HUES6 (cell line): ENCODE results near the gene ZNF319.
"Not testable (repeated sequence)": the region's sequence is repeated elsewhere in the genome, so short reads cannot be mapped to it uniquely, and the experiment has no call there.

Experiments used
- H3K27ac ChIP-seq: 2 replicates; pipeline ENCODE4 v1.7.0; 2013; ENCODE audit warnings: low read depth, mild to moderate bottlenecking, low read length, inconsistent platforms
- H3K27me3 ChIP-seq: 2 replicates; pipeline ENCODE4 v1.6.1; 2013; ENCODE audit warnings: low read length; ENCODE audit not compliant: control insufficient read depth, insufficient read depth
- H3K36me3 ChIP-seq: 2 replicates; pipeline ENCODE4 v1.6.1; 2013; ENCODE audit warnings: low read length; ENCODE audit not compliant: control insufficient read depth, insufficient read depth
- H3K4me1 ChIP-seq: 2 replicates; pipeline ENCODE4 v1.6.1; 2013; ENCODE audit warnings: low read length; ENCODE audit not compliant: control insufficient read depth, insufficient read depth
- H3K4me3 ChIP-seq: 2 replicates; pipeline ENCODE4 v1.5.1; 2013; ENCODE audit warnings: low read depth, low read length
- H3K9ac ChIP-seq: one replicate; pipeline ENCODE4 v1.6.1; 2013; ENCODE audit warnings: mild to moderate bottlenecking, low read length
- H3K9me3 ChIP-seq: 2 replicates; pipeline ENCODE4 v1.6.1; 2013; ENCODE audit warnings: low read depth, low read length; ENCODE audit not compliant: control insufficient read depth, insufficient read depth

The ZNF319 gene

DNA sequence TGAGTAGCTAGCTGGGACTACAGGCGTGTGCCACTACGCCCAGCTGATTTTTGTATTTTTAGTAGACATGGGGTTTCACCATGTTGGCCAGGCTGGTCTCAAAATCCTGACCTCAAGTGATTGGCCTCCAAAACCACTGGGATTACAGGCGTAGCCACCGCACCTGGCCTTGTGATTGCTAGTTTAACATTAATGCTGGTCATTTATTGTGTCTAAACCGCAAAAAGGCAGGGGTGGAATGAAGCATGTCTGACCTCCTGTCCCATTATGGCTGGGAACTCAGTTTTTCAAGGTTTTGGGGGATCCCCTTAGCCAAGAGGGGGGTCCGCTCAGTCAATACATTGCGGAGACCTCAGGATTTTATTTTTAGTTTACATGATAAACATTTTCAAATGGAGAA is 18.8 kb downstream of the ZNF319 start:
- no peak overlapping the region for H3K9ac ChIP-seq
- peaks cover 6% of the 10 kb centered on the region; the same call in 1 of the 2 replicates for H3K4me1 ChIP-seq

DNA sequence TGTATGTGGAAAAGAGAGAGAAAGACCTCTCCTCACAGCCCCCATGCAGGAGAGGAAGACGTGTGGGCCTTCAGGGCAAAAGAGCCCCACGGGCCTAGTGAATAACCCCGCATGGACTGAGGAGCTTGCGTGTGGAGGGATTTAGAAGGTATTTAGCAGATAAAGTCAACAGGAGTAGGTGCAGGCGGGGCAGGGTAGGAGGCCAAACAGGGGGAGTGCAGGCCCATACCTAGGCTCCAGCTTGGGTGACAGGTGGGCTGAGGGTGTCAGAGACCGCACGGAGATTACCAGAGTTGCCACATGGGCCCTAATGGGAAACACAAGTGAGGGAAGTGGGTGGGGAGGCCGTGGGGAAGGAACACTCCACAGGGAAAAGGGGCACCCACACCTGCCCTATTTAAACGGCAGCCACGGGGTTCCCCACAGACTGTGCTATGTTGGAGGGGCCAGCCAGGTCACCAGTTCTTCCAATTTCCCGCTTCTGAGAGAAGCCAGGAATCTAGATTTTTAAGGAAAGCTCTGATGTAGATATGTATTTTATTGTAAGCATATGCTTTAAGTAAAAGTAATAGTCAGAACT is 21.4 kb downstream of the ZNF319 start:
- no peak overlapping the region for H3K9ac ChIP-seq
- no peaks in the 10 kb centered on the region for H3K9me3 ChIP-seq
- H3K36me3 ChIP-seq, result no peaks in the 10 kb centered on the region
- H3K27me3 ChIP-seq, result peaks cover 5% of the 10 kb centered on the region
- peaks cover 5% of the 10 kb centered on the region; the same call in 1 of the 2 replicates for H3K4me1 ChIP-seq
- H3K4me3 ChIP-seq, result no peak overlapping the region
- no peak overlapping the region for H3K27ac ChIP-seq

More for the DNA sequence above, 18.8 kb downstream of the ZNF319 start:
- H3K9me3 ChIP-seq, result no peaks in the 10 kb centered on the region
- peaks cover 27% of the 10 kb centered on the region for H3K27me3 ChIP-seq
- no peaks in the 10 kb centered on the region for H3K36me3 ChIP-seq
- H3K4me3 ChIP-seq, result no peak overlapping the region
- no peak overlapping the region for H3K27ac ChIP-seq

DNA sequence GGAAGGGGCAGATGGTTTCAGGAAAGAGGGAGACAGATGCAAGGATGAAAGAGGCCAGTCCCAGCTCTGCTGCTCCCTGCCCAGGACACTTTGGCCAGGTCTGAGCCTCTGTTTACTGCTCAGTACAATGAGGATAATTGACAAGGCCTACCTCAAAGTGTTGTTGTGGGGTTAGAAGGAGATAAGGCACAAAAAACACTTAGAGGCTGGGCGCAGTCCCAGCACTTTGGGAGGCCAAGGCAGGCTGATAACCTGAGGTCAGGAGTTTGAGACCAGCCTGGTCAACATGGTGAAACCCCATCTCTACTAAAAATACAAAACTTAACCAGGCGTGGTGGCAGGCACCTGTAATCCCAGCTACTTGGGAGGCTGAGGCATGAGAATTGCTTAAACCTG is 22.4 kb downstream of the ZNF319 start:
- not testable (repeated sequence) for H3K27ac ChIP-seq, H3K36me3 ChIP-seq, H3K9me3 ChIP-seq, H3K27me3 ChIP-seq, H3K4me3 ChIP-seq, H3K4me1 ChIP-seq, H3K9ac ChIP-seq

DNA sequence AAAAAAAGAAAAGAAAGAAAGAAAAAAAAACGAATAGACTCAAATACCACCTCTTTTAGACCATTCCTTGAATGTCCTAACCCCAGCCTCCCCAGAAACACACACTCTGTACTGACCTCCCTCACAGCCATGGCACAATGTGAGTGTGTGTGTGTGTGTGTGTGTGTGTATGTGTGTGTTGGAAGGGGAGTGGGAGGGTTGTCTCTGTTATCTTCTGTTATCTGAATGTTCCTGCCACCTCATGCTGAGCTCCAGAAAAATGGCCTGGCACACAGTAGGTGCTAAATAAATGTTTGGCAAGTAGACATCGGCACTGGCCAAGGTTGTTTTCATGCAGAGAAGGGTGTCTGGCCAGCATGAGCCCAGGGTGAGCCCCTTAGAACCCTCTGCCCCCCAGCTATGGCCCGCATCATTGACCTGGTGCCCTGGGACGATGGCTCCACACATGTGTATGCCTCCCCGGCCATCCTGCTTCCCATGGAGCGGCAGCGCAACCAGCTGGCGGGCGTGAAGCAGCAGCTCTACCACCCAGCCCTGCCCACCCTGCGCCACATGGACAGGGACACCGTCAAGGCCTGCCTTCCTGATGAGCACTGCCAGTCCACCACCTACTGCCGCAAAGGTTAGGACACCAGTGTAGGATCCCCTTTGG is 22.9 kb downstream of the ZNF319 start:
- H3K9ac ChIP-seq, result no peak overlapping the region
- H3K9me3 ChIP-seq, result no peaks in the 10 kb centered on the region
- H3K4me1 ChIP-seq, result peaks cover 5% of the 10 kb centered on the region; the same call in 1 of the 2 replicates
- H3K36me3 ChIP-seq, result no peaks in the 10 kb centered on the region
- H3K4me3 ChIP-seq, result no peak overlapping the region
- no peak overlapping the region for H3K27ac ChIP-seq
- H3K27me3 ChIP-seq, result no peaks in the 10 kb centered on the region

DNA sequence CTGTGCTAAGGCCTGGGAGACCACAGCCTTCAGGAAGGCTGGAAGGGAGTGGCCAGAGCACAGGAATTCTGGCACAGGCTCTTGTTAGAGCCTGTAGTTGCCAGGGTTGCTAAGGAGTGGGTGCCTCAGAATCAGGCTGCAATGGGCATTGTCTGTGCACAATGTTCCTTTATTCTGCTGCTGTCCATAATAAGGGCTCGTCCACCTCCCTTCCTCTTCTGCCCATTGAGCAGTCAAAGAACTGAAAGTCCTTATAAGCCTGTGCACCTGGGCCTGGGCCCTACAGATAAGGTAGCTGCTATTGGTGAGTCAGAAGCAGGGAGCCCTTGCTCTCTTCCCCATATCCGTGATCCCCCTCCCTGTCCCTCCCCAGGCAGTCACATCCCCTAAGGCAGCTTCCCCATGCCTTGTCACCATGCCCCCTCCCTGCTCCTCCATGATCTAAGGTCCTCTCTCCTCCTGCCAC is 24.1 kb downstream of the ZNF319 start:
- Histone ChIP-seq H3K27me3 (no peaks in the 10 kb centered on the region), H3K4me1 (peaks cover 5% of the 10 kb centered on the region; the same call in 1 of the 2 replicates), H3K9me3 (no peaks in the 10 kb centered on the region), H3K27ac (no peak overlapping the region), H3K9ac (no peak overlapping the region), H3K4me3 (no peak overlapping the region), H3K36me3 (no peaks in the 10 kb centered on the region)

DNA sequence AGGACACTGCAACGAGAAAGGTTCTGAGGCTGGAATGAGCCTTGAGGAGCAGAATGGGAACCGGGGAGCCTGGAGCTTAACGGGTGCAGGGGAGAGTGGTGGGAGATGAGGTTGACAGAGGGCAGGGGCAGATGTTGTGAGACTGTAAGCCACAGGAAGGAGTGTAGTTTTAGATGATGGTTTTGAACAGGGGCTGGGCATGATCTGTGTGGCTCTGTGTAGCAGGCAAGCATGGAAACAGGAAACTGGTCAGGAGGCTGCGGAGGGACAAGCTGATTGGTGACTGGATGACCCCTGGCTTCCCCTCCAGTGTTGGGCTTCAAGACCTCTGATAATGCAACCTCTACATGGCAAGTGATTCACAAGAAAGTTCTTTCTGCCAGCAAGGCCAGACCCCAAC is 28.2 kb downstream of the ZNF319 start:
- H3K36me3 ChIP-seq, result no peaks in the 10 kb centered on the region
- H3K9ac ChIP-seq, result no peak overlapping the region
- H3K4me1 ChIP-seq, result peaks cover 5% of the 10 kb centered on the region; the same call in 1 of the 2 replicates
- H3K4me3 ChIP-seq, result no peak overlapping the region
- no peaks in the 10 kb centered on the region for H3K9me3 ChIP-seq
- no peak overlapping the region for H3K27ac ChIP-seq
- no peaks in the 10 kb centered on the region for H3K27me3 ChIP-seq

DNA sequence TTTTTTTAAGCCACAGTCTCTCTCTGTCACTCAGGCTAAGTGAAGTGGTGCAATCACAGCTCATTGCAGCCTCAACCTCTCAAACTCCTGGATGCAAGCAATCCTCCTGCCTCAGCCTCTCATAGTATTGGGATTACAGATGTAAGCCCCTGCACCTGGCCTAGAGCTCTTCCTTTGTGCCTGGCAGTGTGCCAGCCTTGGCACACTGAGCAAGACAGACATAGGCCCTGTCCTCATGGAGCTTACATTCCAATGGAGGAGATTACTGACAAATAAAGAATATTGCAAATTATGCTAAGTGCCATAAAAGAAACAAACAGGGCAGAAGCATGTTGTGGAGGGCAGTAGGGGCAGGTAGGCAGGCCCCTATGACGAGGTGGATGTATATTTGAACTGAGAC is 28.6 kb downstream of the ZNF319 start:
- Histone ChIP-seq H3K4me3 (no peak overlapping the region), H3K27ac (no peak overlapping the region), H3K27me3 (no peaks in the 10 kb centered on the region), H3K4me1 (peaks cover 5% of the 10 kb centered on the region; the same call in 1 of the 2 replicates), H3K9ac (no peak overlapping the region), H3K36me3 (no peaks in the 10 kb centered on the region), H3K9me3 (no peaks in the 10 kb centered on the region)

DNA sequence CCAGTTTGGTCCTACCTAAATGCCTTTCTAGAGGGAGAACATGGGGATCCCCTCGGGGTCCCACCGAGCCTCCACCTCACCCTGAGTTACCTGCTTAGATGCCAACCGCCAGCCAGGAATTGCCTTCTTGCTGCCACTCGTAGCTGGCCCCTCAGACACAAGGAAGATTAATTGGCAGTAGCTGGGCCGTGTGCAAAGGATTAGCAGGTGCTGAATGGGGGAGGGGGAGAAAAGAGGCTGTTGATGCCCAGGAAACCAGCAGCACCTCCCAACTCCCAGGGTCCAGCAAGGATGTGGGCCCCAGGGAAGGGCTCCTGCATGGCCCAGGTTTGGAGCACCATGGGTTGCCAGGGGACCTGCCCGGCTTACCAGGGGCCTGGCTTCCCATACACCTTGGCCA is 29.5 kb downstream of the ZNF319 start, which contains the start of gene CNGB1:
Gene CNGB1, minus strand, starts transcription at position 159 of the 400 bp plus-strand sequence. CDS start 3,842 bp downstream, outside the sequence.
- Histone ChIP-seq H3K4me1 (peaks cover 5% of the 10 kb centered on the region; the same call in 1 of the 2 replicates), H3K4me3 (no peak within 1 kb of the TSS), H3K27me3 (no peaks in the 10 kb centered on the region), H3K27ac (no peak within 1 kb of the TSS), H3K9ac (no peak within 1 kb of the TSS), H3K9me3 (no peaks in the 10 kb centered on the region), H3K36me3 (no peaks in the 10 kb centered on the region)

DNA sequence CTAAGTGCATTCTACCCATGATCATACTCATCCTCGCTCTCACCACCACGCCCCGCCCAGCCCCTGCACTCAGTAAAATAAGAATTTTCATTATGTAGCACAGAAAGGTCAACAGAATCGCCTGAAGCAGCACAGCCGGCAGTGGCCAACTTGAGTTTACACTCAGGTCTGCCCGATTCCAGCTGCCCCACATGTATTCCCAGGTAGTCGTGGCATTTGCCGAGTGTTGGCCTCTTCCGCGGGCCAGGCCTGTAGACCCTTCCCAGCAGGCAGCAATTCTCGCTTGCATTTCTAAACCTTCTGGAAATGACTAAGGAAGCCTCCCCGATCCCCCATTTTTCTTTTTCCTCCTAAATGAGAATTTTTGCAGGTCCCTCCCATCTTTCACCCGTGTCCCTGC is 30.2 kb downstream of the ZNF319 start:
- Histone ChIP-seq H3K27ac (no peak overlapping the region), H3K9me3 (no peaks in the 10 kb centered on the region), H3K36me3 (no peaks in the 10 kb centered on the region), H3K27me3 (no peaks in the 10 kb centered on the region), H3K4me1 (no peaks in the 10 kb centered on the region), H3K4me3 (no peak overlapping the region), H3K9ac (no peak overlapping the region)

DNA sequence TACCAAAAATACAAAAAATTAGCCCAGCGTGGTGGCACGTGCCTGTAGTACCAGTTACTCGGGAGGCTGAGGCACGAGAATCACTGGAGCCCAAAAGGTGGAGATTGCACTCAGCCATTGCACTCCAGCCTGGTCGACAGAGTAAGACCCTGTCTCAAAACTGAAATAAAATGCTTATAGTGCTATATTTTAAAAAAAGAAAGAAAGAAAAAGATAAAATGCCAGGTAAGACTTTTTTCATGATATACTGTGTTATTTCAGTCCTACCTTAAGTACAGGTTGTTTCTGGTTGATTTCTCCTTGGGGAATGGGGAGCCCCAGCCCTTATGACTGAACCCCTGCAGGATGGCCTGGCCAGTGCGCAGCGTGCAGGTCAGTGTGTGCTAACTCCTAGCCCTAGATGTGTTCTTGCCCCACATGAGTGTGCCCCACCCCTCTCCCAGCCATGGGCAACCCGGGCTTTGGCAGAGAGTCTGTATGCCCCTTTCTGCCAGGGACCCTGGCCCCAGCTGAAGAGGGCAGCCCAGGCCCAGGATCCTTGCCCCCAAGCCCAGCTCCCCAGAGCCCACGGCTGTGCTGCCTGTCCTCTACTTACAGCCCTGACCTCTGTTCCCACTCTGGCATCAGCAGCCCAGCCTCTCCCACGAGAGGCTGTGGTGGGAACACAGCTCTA is 30.9 kb downstream of the ZNF319 start:
- Histone ChIP-seq H3K4me3 (no peak overlapping the region), H3K27me3 (no peaks in the 10 kb centered on the region), H3K9ac (no peak overlapping the region)

DNA sequence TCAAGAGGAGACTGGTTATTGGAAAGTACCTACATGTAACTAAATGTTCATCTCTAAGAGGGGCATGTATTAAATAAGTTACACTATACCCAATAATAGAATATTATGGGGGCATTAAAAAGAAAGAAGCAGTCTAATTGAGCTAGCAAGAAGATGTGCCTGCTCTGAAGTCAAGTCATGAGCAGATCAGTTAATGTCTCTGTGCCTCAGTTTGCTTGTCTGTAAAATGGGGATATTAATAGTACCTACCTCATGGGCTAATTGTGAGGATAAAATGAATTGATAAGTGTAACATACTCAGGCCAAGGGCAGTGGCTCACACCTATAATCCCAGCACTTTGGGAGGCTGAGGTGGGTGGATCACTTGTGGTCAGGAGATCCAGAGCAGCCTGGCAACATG is 32.6 kb downstream of the ZNF319 start:
- no peak overlapping the region for H3K4me3 ChIP-seq
- H3K27ac ChIP-seq, result no peak overlapping the region
- no peaks in the 10 kb centered on the region for H3K36me3 ChIP-seq
- H3K9me3 ChIP-seq, result no peaks in the 10 kb centered on the region
- H3K4me1 ChIP-seq, result no peaks in the 10 kb centered on the region
- H3K27me3 ChIP-seq, result no peaks in the 10 kb centered on the region
- no peak overlapping the region for H3K9ac ChIP-seq

More for the DNA sequence above, 30.9 kb downstream of the ZNF319 start:
- Histone ChIP-seq H3K4me1 (no peaks in the 10 kb centered on the region), H3K27ac (no peak overlapping the region), H3K36me3 (no peaks in the 10 kb centered on the region), H3K9me3 (no peaks in the 10 kb centered on the region)
